ENCODE measurements around the gene NOS1AP.

Gene NOS1AP

DNA sequence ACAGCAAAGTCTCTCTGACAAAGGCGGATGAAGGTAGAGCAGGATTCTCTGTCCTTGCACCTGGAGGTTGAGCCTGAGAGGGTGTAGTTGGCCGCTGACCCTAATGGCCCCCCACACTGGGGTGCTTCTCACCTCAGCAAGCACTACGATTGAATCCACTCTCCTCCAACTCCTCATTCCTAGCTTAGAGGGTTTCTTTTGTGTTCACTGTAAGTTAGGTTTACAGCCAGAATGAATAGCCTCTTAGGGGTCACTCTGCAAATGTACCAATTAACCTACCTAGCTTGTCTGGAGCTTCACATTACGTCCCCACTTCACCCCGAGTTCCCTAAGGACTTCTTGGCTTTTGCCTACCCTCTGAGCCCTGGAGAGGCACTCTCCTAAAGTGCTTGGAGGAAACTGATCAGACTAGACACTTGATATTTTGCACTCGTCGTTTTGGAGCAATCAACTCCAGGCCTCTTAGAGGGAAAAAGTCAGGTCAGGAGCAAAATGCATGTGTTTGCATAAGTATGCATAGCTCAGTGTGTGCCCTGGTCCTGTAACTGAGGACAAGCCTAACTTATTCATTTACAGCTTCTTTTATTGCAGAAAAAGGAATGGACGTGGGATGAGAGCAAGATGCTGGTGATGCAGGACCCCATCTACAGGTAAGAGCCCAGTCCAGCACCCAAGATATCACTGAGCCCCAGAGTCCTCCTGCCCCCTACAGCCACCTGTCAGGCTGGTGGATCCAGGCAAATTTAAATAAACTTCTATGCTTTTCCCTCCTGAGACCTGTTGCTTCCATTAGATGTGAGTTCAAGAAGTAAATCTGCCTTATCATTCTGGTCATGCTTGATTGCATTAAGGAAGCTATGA, 230.8 kb downstream of the NOS1AP start:
- H3K27me3 ChIP-seq (replicated peaks; ENCODE audit: control insufficient read depth, insufficient read depth, low read length): no peaks in the 10 kb centered on the region; the same call in 1 of the 2 replicates
- TF ChIP-seq, protein P1, sequence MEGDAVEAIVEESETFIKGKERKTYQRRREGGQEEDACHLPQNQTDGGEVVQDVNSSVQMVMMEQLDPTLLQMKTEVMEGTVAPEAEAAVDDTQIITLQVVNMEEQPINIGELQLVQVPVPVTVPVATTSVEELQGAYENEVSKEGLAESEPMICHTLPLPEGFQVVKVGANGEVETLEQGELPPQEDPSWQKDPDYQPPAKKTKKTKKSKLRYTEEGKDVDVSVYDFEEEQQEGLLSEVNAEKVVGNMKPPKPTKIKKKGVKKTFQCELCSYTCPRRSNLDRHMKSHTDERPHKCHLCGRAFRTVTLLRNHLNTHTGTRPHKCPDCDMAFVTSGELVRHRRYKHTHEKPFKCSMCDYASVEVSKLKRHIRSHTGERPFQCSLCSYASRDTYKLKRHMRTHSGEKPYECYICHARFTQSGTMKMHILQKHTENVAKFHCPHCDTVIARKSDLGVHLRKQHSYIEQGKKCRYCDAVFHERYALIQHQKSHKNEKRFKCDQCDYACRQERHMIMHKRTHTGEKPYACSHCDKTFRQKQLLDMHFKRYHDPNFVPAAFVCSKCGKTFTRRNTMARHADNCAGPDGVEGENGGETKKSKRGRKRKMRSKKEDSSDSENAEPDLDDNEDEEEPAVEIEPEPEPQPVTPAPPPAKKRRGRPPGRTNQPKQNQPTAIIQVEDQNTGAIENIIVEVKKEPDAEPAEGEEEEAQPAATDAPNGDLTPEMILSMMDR (IDR thresholded peaks at IDR 0.05; ENCODE audit: insufficient read depth, low read length, poor library complexity, severe bottlenecking): no peak
- DNase-seq (ENCODE audit: extremely low read depth, insufficient read length): no peak
- no peak overlapping the region for H3K4me3 ChIP-seq (replicated peaks; ENCODE audit: low read depth, low read length)
- no peaks in the 10 kb centered on the region for H3K36me3 ChIP-seq (ENCODE audit: control insufficient read depth, insufficient read depth, low read length)

DNA sequence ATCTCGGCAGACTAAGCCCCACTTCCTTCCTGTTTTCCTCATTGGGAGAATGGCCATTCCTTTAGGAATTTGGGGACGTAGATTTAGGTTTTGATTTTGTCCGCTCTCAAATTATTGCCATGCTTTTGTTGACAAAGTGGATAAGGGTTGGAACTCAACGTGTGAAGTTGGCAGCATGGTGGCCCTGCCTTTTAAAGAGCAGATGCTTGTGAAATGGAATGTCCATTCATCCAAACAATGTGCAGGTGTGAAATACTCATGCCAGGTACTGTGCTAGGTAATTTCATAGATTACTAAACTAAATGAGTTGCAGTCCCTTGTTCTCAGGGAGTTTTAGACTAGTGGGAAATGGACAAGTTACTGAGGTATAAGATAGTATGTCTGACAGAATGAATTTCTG, 232.2 kb downstream of the NOS1AP start:
- Histone ChIP-seq H3K4me3 (replicated peaks; ENCODE audit: low read depth, low read length) (no peak overlapping the region), H3K27me3 (replicated peaks; ENCODE audit: control insufficient read depth, insufficient read depth, low read length) (no peaks in the 10 kb centered on the region; the same call in 1 of the 2 replicates), H3K36me3 (ENCODE audit: control insufficient read depth, insufficient read depth, low read length) (no peaks in the 10 kb centered on the region)
- TF ChIP-seq, protein P1 (IDR thresholded peaks at IDR 0.05; ENCODE audit: insufficient read depth, low read length, poor library complexity, severe bottlenecking): no peak
- DNase-seq (ENCODE audit: extremely low read depth, insufficient read length): no peak

- Histone ChIP-seq H3K36me3 (ENCODE audit: control insufficient read depth, insufficient read depth, low read length) (no peaks in the 10 kb centered on the region), H3K4me3 (replicated peaks; ENCODE audit: low read depth, low read length) (no peak overlapping the region), H3K27me3 (replicated peaks; ENCODE audit: control insufficient read depth, insufficient read depth, low read length) (no peaks in the 10 kb centered on the region; the same call in 1 of the 2 replicates)
- no peak for DNase-seq (ENCODE audit: extremely low read depth, insufficient read length)
- TF ChIP-seq, protein P1 (IDR thresholded peaks at IDR 0.05; ENCODE audit: insufficient read depth, low read length, poor library complexity, severe bottlenecking): no peak
These were observed 233.0 kb downstream of the NOS1AP start for GRCh38 chr1:162302306-162303003.

- no peaks in the 10 kb centered on the region for H3K36me3 ChIP-seq (ENCODE audit: control insufficient read depth, insufficient read depth, low read length)
- TF ChIP-seq, protein P1 (IDR thresholded peaks at IDR 0.05; ENCODE audit: insufficient read depth, low read length, poor library complexity, severe bottlenecking): no peak
- H3K4me3 ChIP-seq (replicated peaks; ENCODE audit: low read depth, low read length): no peak overlapping the region
- H3K27me3 ChIP-seq (replicated peaks; ENCODE audit: control insufficient read depth, insufficient read depth, low read length): no peaks in the 10 kb centered on the region
- no peak for DNase-seq (ENCODE audit: extremely low read depth, insufficient read length)
These were observed 233.5 kb downstream of the NOS1AP start for GRCh38 chr1:162303004-162303344.

GRCh38 chr1:162304736-162305135, 235.2 kb downstream of the NOS1AP start:
- DNase-seq (ENCODE audit: extremely low read depth, insufficient read length): no peak
- TF ChIP-seq, protein P1 (IDR thresholded peaks at IDR 0.05; ENCODE audit: insufficient read depth, low read length, poor library complexity, severe bottlenecking): no peak
- Histone ChIP-seq H3K36me3 (ENCODE audit: control insufficient read depth, insufficient read depth, low read length) (no peaks in the 10 kb centered on the region), H3K4me3 (replicated peaks; ENCODE audit: low read depth, low read length) (no peak overlapping the region), H3K27me3 (replicated peaks; ENCODE audit: control insufficient read depth, insufficient read depth, low read length) (no peaks in the 10 kb centered on the region)
